T-cell (primary cell): ENCODE measurements around the gene CFD. TPM values are rescaled to one million over a fixed set of nuclear protein-coding genes. Genes with fewer than 3 reads are reported as not detected.
A peak's percentile ranks its signal among the peaks of the same experiment; 100 is the strongest.

ENCODE experiments used
- ATAC-seq, 4 experiments: fragments of 200-7000 bp in 3 of 4; fragments of 150-1000 bp in 1 of 4; cut with Tn5 transposase; replicated peaks in 1 of 4; 1 replicate in 3 of 4; 2 replicates in 1 of 4; pipeline ENCODE4 v1.10.0; 2021; ENCODE audit warnings: moderate library complexity in 3 of 4, mild to moderate bottlenecking in 2 of 4, moderate number of reproducible peaks in 1 of 4
- CTCF ChIA-PET, 2 donors: fragments of 300-600 bp; sonication (Branson Sonifier 250); formaldehyde crosslinking; loops; one replicate each; lab custom pipeline; 2022; ENCODE audit warnings: antibody characterized with exemption in 2 of 2; lab: Charles Lee
- POLR2A ChIA-PET, 2 donors: fragments of 300-600 bp; sonication (Branson Sonifier 250); formaldehyde crosslinking; loops; one replicate each; lab custom pipeline; 2022; ENCODE audit warnings: antibody characterized with exemption in 2 of 2; lab: Charles Lee
- DNase-seq, 35 experiments: peaks; one replicate each; pipeline versions ENCODE4 v3.0.0 to v3.0.0-alpha.2; 2013 to 2023
- H3K27ac ChIP-seq: one replicate; pipeline ENCODE4 v1.5.1; 2013; ENCODE audit warnings: low read length
- H3K27me3 ChIP-seq, 2 experiments: replicated peaks in 1 of 2; 1 replicate in 1 of 2; 2 replicates in 1 of 2; pipeline versions ENCODE4 v1.6.1 to v1.7.0; 2013; ENCODE audit warnings: low read length in 1 of 2, mixed read lengths in 1 of 2; ENCODE audit not compliant: control insufficient read depth in 2 of 2, insufficient read depth in 2 of 2; ENCODE audit errors: extremely low read depth in 1 of 2
- H3K36me3 ChIP-seq, 2 donors: 1 replicate in 1 of 2; 2 replicates in 1 of 2; pipeline versions ENCODE4 v1.6.1 to v1.7.0; 2013; ENCODE audit warnings: low read length in 1 of 2; ENCODE audit not compliant: control insufficient read depth in 2 of 2, insufficient read depth in 1 of 2; ENCODE audit errors: extremely low read depth in 1 of 2
- H3K4me1 ChIP-seq, 2 experiments: 1 replicate in 1 of 2; 2 replicates in 1 of 2; pipeline versions ENCODE4 v1.6.1 to v1.7.0; 2013; ENCODE audit warnings: low read length in 2 of 2, mixed read lengths in 1 of 2; ENCODE audit not compliant: insufficient read depth in 2 of 2, control insufficient read depth in 1 of 2; ENCODE audit errors: extremely low read depth in 1 of 2
- H3K4me3 ChIP-seq, 2 donors: 1 replicate in 1 of 2; 2 replicates in 1 of 2; pipeline versions ENCODE4 v1.5.1 to v1.7.0; 2013; ENCODE audit warnings: mild to moderate bottlenecking in 2 of 2, low read length in 1 of 2, moderate library complexity in 1 of 2; ENCODE audit not compliant: control insufficient read depth in 1 of 2; ENCODE audit errors: extremely low read depth in 1 of 2
- H3K9me3 ChIP-seq: 2 replicates; pipeline ENCODE4 v1.7.0; 2013
- H3K27ac Mint-ChIP-seq, 2 donors: one replicate each; pipeline ENCODE4 v1.8.0; 2020 to 2021; ENCODE audit warnings: mild to moderate bottlenecking in 2 of 2, mixed read lengths in 2 of 2
- H3K27me3 Mint-ChIP-seq, 2 donors: one replicate each; pipeline ENCODE4 v1.8.0; 2021 to 2022; ENCODE audit warnings: mixed read lengths in 2 of 2
- H3K36me3 Mint-ChIP-seq: one replicate; pipeline ENCODE4 v1.8.0; 2021; ENCODE audit warnings: mixed read lengths
- H3K4me1 Mint-ChIP-seq, 3 donors: one replicate each; pipeline ENCODE4 v1.8.0; 2020 to 2022; ENCODE audit warnings: mixed read lengths in 3 of 3, mild to moderate bottlenecking in 1 of 3
- H3K4me3 Mint-ChIP-seq, 3 donors: one replicate each; pipeline ENCODE4 v1.8.0; 2020 to 2022; ENCODE audit warnings: mild to moderate bottlenecking in 3 of 3, mixed read lengths in 3 of 3, moderate library complexity in 3 of 3
- H3K9me3 Mint-ChIP-seq, 3 donors: one replicate each; pipeline ENCODE4 v1.8.0; 2020 to 2022; ENCODE audit warnings: mixed read lengths in 3 of 3
- WGBS: methylation state at CpG from one replicate; pipeline ENCODE4 v1.1.5; 2013; ENCODE audit warnings: missing lambda C conversion rate; ENCODE audit not compliant: insufficient coverage; 5-methylcytosine and 5-hydroxymethylcytosine counted together
- total RNA-seq, 35 experiments: library from RNA in 6 of 35; stranded (reverse) in 6 of 35; fragments of 120-200 nt in 1 of 35; gene quantifications; one replicate each; pipeline versions ENCODE4 v1.2.1 to v1.2.4 and lab custom pipeline; 2013 to 2026

The CFD gene
- total RNA-seq, 5 donors from 2014 or later (not counting 1 experiment from before 2014, with no cell fraction given) = 2.8 to 10.3 (median 5.6) TPM

GRCh38 chr19:904545-904944 lies 45.1 kb downstream of the CFD start:
- Mint-ChIP-seq H3K36me3 (peaks cover 12% of the 10 kb centered on the region), H3K9me3 (no peaks in the 10 kb centered on the region), H3K4me3 (peak overlapping the region in 1 of 3 donors; percentile 85), H3K27ac (peak overlapping the region; percentile 98 to 100), H3K4me1 (peaks cover 54 to 74% (median 64%) of the 10 kb centered on the region in 3 donors), H3K27me3 (no peaks in the 10 kb centered on the region)
- ChIA-PET POLR2A (interaction anchor here in 1 of 2 donors (0.9 kb wide), 1 partner anchor 11 kb away, joined by 3 read pairs; the partner anchor contains the start of genes MED16 and RNU6-9), CTCF (no interaction called here)
- ATAC-seq (no peak), DNase-seq (no peak)
- no peak overlapping the region for H3K27ac ChIP-seq
- peaks cover 14 to 89% of the 10 kb centered on the region in 2 experiments for H3K4me1 ChIP-seq
- WGBS = 93% methylated on average over 6 of the region's 8 CpGs
- no peak overlapping the region for H3K4me3 ChIP-seq
- peaks cover 4 to 35% of the 10 kb centered on the region in 2 donors for H3K36me3 ChIP-seq
- no peaks in the 10 kb centered on the region for H3K9me3 ChIP-seq
- H3K27me3 ChIP-seq = no peaks in the 10 kb centered on the region

GRCh38 chr19:906480-906879 lies 47.0 kb downstream of the CFD start:
- WGBS = no CpG with 5 or more reads among the region's 7 CpGs
- Histone ChIP-seq H3K36me3 (peaks cover 4 to 24% of the 10 kb centered on the region in 2 donors), H3K27me3 (no peaks in the 10 kb centered on the region), H3K4me1 (peaks cover 26 to 91% of the 10 kb centered on the region in 2 experiments), H3K27ac (peak overlapping the region; percentile 99), H3K4me3 (no peak overlapping the region), H3K9me3 (no peaks in the 10 kb centered on the region)
- H3K9me3 Mint-ChIP-seq = no peaks in the 10 kb centered on the region
- ATAC-seq = no peak
- H3K27me3 Mint-ChIP-seq = no peaks in the 10 kb centered on the region
- H3K4me3 Mint-ChIP-seq = peak overlapping the region; percentile 36 to 85 (median 49)
- ChIA-PET POLR2A (no interaction called here), CTCF (interaction anchor here in 1 of 2 donors (0.6 to 0.7 kb wide), 2 partner anchors 13 to 41 kb away, joined by 3 to 4 read pairs; no protein-coding TSS in a partner anchor)
- H3K4me1 Mint-ChIP-seq = peaks cover 67 to 80% (median 73%) of the 10 kb centered on the region in 3 donors
- peaks cover 17% of the 10 kb centered on the region for H3K36me3 Mint-ChIP-seq
- H3K27ac Mint-ChIP-seq = peak overlapping the region; percentile 98 to 100
- peak in 1 of 35 experiments; percentile 57 for DNase-seq

- ChIA-PET POLR2A (interaction anchor here in 1 of 2 donors (0.6 kb wide), 1 partner anchor 47 kb away, joined by 3 read pairs; no protein-coding TSS in a partner anchor), CTCF (interaction anchor here in 1 of 2 donors (1.1 kb wide), 1 partner anchor 14 kb away, joined by 4 read pairs; the partner anchor contains the start of gene RNU6-9)
- Mint-ChIP-seq H3K4me3 (peak overlapping the region; percentile 80 to 85 (median 83)), H3K4me1 (peaks cover 67 to 76% (median 70%) of the 10 kb centered on the region in 3 donors), H3K9me3 (no peaks in the 10 kb centered on the region), H3K27me3 (no peaks in the 10 kb centered on the region), H3K27ac (peak overlapping the region; percentile 98 to 100), H3K36me3 (peaks cover 17% of the 10 kb centered on the region)
- ATAC-seq (no peak), DNase-seq (peak in 7 of 35 experiments; percentile 29 to 52 (median 40))
- Histone ChIP-seq H3K9me3 (no peaks in the 10 kb centered on the region), H3K27ac (peak overlapping the region; percentile 99), H3K36me3 (peaks cover 4 to 18% of the 10 kb centered on the region in 2 donors), H3K4me3 (peak overlapping the region in 1 of 2 donors; percentile 2), H3K4me1 (peaks cover 29 to 96% of the 10 kb centered on the region in 2 experiments), H3K27me3 (no peaks in the 10 kb centered on the region)
- WGBS = 93% methylated on average over 3 of the region's 14 CpGs
Observed at GRCh38 chr19:907183-907853, 47.9 kb downstream of the CFD start.

- Mint-ChIP-seq H3K4me1 (peaks cover 42 to 56% (median 51%) of the 10 kb centered on the region in 3 donors), H3K4me3 (peak overlapping the region; percentile 76 to 85 (median 79)), H3K9me3 (no peaks in the 10 kb centered on the region), H3K27ac (peak overlapping the region; percentile 86), H3K36me3 (peaks cover 11% of the 10 kb centered on the region), H3K27me3 (peaks cover 0 to 2% of the 10 kb centered on the region in 2 donors)
- H3K4me1 ChIP-seq = peaks cover 31 to 74% of the 10 kb centered on the region in 2 experiments
- peak in 1 of 35 experiments; percentile 27 for DNase-seq
- H3K9me3 ChIP-seq = no peaks in the 10 kb centered on the region
- H3K27ac ChIP-seq = peak overlapping the region; percentile 49
- POLR2A ChIA-PET = no interaction called here
- CTCF ChIA-PET = no interaction called here
- peaks cover 0 to 3% of the 10 kb centered on the region in 2 donors for H3K36me3 ChIP-seq
- ATAC-seq = no peak
- 95% methylated on average over 32 of the region's 54 CpGs for WGBS
- H3K27me3 ChIP-seq = peaks cover 0 to 12% of the 10 kb centered on the region in 2 experiments
- H3K4me3 ChIP-seq = peak overlapping the region in 1 of 2 donors; percentile 38
Observed at GRCh38 chr19:911197-912033, 52.0 kb downstream of the CFD start.

GRCh38 chr19:912181-913079 lies 53.0 kb downstream of the CFD start:
- WGBS = 1% methylated on average over 17 of the region's 69 CpGs
- peak overlapping the region; percentile 78 to 85 (median 81) for H3K4me3 Mint-ChIP-seq
- ATAC-seq (peak in 2 of 4 experiments; percentile 5 to 6), DNase-seq (peak in 9 of 35 experiments; percentile 23 to 56 (median 36))
- H3K27ac Mint-ChIP-seq = peak overlapping the region; percentile 64 to 82
- no peaks in the 10 kb centered on the region for H3K9me3 Mint-ChIP-seq
- peaks cover 26 to 72% of the 10 kb centered on the region in 2 experiments for H3K4me1 ChIP-seq
- POLR2A ChIA-PET = no interaction called here
- H3K36me3 ChIP-seq = peaks cover 0 to 3% of the 10 kb centered on the region in 2 donors
- peaks cover 0 to 2% of the 10 kb centered on the region in 2 donors for H3K27me3 Mint-ChIP-seq
- H3K9me3 ChIP-seq = no peaks in the 10 kb centered on the region
- H3K4me1 Mint-ChIP-seq = peaks cover 32 to 45% (median 40%) of the 10 kb centered on the region in 3 donors
- peak overlapping the region; percentile 96 for H3K27ac ChIP-seq
- CTCF ChIA-PET = no interaction called here
- peak overlapping the region; percentile 59 to 91 for H3K4me3 ChIP-seq
- H3K36me3 Mint-ChIP-seq = peaks cover 11% of the 10 kb centered on the region
- H3K27me3 ChIP-seq = peaks cover 0 to 22% of the 10 kb centered on the region in 2 experiments
